Activated T-helper 1 cell treated with anti-CD3 and anti-CD28 coated beads, Interleukin-2, amount 50 U/mL, for 16 hours (primary cell): Measurements from ENCODE around the gene MAP2.

Experiments
- DNase-seq, 2 donors: peaks; one replicate each; pipeline ENCODE4 v3.0.0-alpha.2; 2020; ENCODE audit warnings: low read depth in 1 of 2, low spot score in 1 of 2

Gene MAP2

GRCh38 chr2:209526561-209526960 is 102.7 kb downstream of the MAP2 start:
- no peak for DNase-seq

- DNase-seq, result no peak
These were observed 105.7 kb downstream of the MAP2 start for GRCh38 chr2:209529579-209529978.

GRCh38 chr2:209532321-209532720 is 108.5 kb downstream of the MAP2 start:
- DNase-seq, result no peak

GRCh38 chr2:209533391-209533790 is 109.5 kb downstream of the MAP2 start:
- DNase-seq, result no peak

- DNase-seq, result no peak
These were observed 110.4 kb downstream of the MAP2 start for GRCh38 chr2:209534228-209534627.

- no peak for DNase-seq
These were observed 112.5 kb downstream of the MAP2 start for GRCh38 chr2:209536363-209536762.

GRCh38 chr2:209547726-209548125 is 123.9 kb downstream of the MAP2 start:
- DNase-seq, result no peak

- no peak for DNase-seq
These were observed 125.7 kb downstream of the MAP2 start for GRCh38 chr2:209549589-209549988.

GRCh38 chr2:209553913-209554312 is 130.1 kb downstream of the MAP2 start:
- DNase-seq, result no peak

GRCh38 chr2:209556354-209556961 is 132.6 kb downstream of the MAP2 start:
- DNase-seq, result no peak

GRCh38 chr2:209560911-209561310 is 137.1 kb downstream of the MAP2 start:
- DNase-seq, result no peak

- DNase-seq, result no peak
These were observed 139.6 kb downstream of the MAP2 start for GRCh38 chr2:209563453-209563852.

GRCh38 chr2:209564816-209565215 is 141.0 kb downstream of the MAP2 start:
- DNase-seq, result no peak

- DNase-seq, result no peak
These were observed 142.2 kb downstream of the MAP2 start for GRCh38 chr2:209565896-209566582.

GRCh38 chr2:209570194-209570593 is 146.3 kb downstream of the MAP2 start:
- no peak for DNase-seq

GRCh38 chr2:209574515-209574914 is 150.7 kb downstream of the MAP2 start:
- no peak for DNase-seq

GRCh38 chr2:209577376-209578357 is 153.8 kb downstream of the MAP2 start:
- no peak for DNase-seq

GRCh38 chr2:209578394-209579001 is 154.7 kb downstream of the MAP2 start:
- no peak for DNase-seq

- DNase-seq, result no peak
These were observed 155.4 kb downstream of the MAP2 start for GRCh38 chr2:209579230-209579749.

- DNase-seq, result no peak
These were observed 157.2 kb downstream of the MAP2 start for GRCh38 chr2:209581040-209581439.

- no peak for DNase-seq
These were observed 158.4 kb downstream of the MAP2 start for GRCh38 chr2:209582281-209582680.
